PC-3 (cell line): ENCODE measurements around the gene PRIMA1. TPM values are rescaled to one million over a fixed set of nuclear protein-coding genes. Genes with fewer than 3 reads are reported as not detected.

Experiments used
- ATAC-seq: fragments of 200-7000 bp; cut with Tn5 transposase; 2 replicates; pipeline ENCODE4 v1.9.1; 2020; ENCODE audit warnings: mild to moderate bottlenecking, moderate library complexity
- BruUV-seq: library from RNA; stranded (reverse); fragments of 400-500 nt; replicated peaks from 2 replicates; lab custom pipeline; 2021; lab: Mats Ljungman, UMichigan
- CTCF ChIA-PET: fragments of 300-600 bp; sonication (Branson Sonifier 250); formaldehyde crosslinking; loops from one replicate; lab custom pipeline; 2022; ENCODE audit warnings: antibody characterized with exemption; lab: Charles Lee
- POLR2A ChIA-PET: fragments of 300-600 bp; sonication (Branson Sonifier 250); formaldehyde crosslinking; loops from one replicate; lab custom pipeline; 2022; ENCODE audit warnings: antibody characterized with exemption; ENCODE audit not compliant: unreplicated experiment; lab: Charles Lee
- DNase-seq: peaks from one replicate; pipeline ENCODE4 v3.0.0-alpha.2; 2015
- H2AFZ ChIP-seq: fragments of 300-600 bp; sonication (generic); 2 replicates; pipeline ENCODE4 v1.6.0; 2016; ENCODE audit warnings: antibody characterized with exemption, low read length
- H3F3A ChIP-seq: fragments of 300-600 bp; sonication (generic); one replicate; pipeline ENCODE4 v1.6.0; 2017; ENCODE audit warnings: antibody characterized with exemption, low read length, control low read depth, mild to moderate bottlenecking; ENCODE audit not compliant: unreplicated experiment
- H3K27ac ChIP-seq: fragments of 300-600 bp; sonication (generic); 2 replicates; pipeline ENCODE4 v1.5.1; 2016; ENCODE audit warnings: mild to moderate bottlenecking, low read length
- H3K27me3 ChIP-seq: fragments of 300-600 bp; sonication (generic); 2 replicates; pipeline ENCODE4 v1.6.1; 2016; ENCODE audit warnings: low read length, mixed read lengths
- H3K36me3 ChIP-seq: fragments of 300-600 bp; sonication (generic); 2 replicates; pipeline ENCODE4 v1.6.1; 2016; ENCODE audit warnings: low read depth, mixed run types, low read length, mixed read lengths
- H3K4me1 ChIP-seq: fragments of 300-600 bp; sonication (generic); 2 replicates; pipeline ENCODE4 v1.5.1; 2016; ENCODE audit warnings: low read length; ENCODE audit not compliant: insufficient read depth
- H3K4me2 ChIP-seq: fragments of 300-600 bp; sonication (generic); 2 replicates; pipeline ENCODE4 v1.6.0; 2016; ENCODE audit warnings: low read length
- H3K4me3 ChIP-seq: fragments of 300-600 bp; sonication (generic); 2 replicates; pipeline ENCODE4 v1.5.1; 2016; ENCODE audit warnings: mild to moderate bottlenecking, low read length, mixed read lengths
- H3K79me2 ChIP-seq: fragments of 300-600 bp; sonication (generic); 2 replicates; pipeline ENCODE4 v1.6.1; 2017; ENCODE audit warnings: low read length, mixed read lengths
- H3K9ac ChIP-seq: fragments of 300-600 bp; sonication (generic); 2 replicates; pipeline ENCODE4 v1.6.0; 2016; ENCODE audit warnings: mild to moderate bottlenecking, low read length
- H3K9me2 ChIP-seq: fragments of 300-600 bp; sonication (generic); replicated peaks from 2 replicates; pipeline ENCODE4 v1.6.1; 2016; ENCODE audit warnings: mixed run types, low read length, mixed read lengths
- H3K9me3 ChIP-seq: fragments of 300-600 bp; sonication (generic); 2 replicates; pipeline ENCODE4 v1.6.1; 2016; ENCODE audit warnings: low read length, mixed read lengths
- H4K20me1 ChIP-seq: fragments of 300-600 bp; sonication (generic); 2 replicates; pipeline ENCODE4 v1.6.1; 2016; ENCODE audit warnings: low read length, mixed read lengths
- EZH2 ChIP-seq: fragments of 300-600 bp; sonication (generic); IDR thresholded peaks from one replicate; pipeline ENCODE4 v1.6.1; 2017; ENCODE audit warnings: antibody characterized with exemption, mild to moderate bottlenecking, low read length; ENCODE audit not compliant: unreplicated experiment
- EZH2phosphoT487 ChIP-seq: fragments of 300-600 bp; sonication (generic); IDR thresholded peaks from 2 replicates; pipeline ENCODE4 v1.6.1; 2018; ENCODE audit warnings: mild to moderate bottlenecking, antibody characterized with exemption, low read length, borderline replicate concordance
- intact Hi-C: fragments of 100-400 bp; cut with micrococcal nuclease; formaldehyde crosslinking; loops from 2 replicates; pipeline ENCODE4 v1.9.0; 2023
- total RNA-seq: library from RNA; depleted of rRNA; stranded (reverse); fragments of >200 nt; gene quantifications from 2 replicates; pipeline ENCODE4 v1.2.3, GENCODE V29; 2014
- TF ChIP-seq, protein P1 (sequence below): fragments of 300-600 bp; sonication (generic); conservative IDR thresholded peaks from 2 replicates; pipeline ENCODE4 v1.5.1; 2017; ENCODE audit warnings: antibody characterized with exemption, low read depth, mild to moderate bottlenecking, low read length

Gene PRIMA1
- total RNA-seq, 1 experiment from 2014 or later = 0.04 TPM

DNA sequence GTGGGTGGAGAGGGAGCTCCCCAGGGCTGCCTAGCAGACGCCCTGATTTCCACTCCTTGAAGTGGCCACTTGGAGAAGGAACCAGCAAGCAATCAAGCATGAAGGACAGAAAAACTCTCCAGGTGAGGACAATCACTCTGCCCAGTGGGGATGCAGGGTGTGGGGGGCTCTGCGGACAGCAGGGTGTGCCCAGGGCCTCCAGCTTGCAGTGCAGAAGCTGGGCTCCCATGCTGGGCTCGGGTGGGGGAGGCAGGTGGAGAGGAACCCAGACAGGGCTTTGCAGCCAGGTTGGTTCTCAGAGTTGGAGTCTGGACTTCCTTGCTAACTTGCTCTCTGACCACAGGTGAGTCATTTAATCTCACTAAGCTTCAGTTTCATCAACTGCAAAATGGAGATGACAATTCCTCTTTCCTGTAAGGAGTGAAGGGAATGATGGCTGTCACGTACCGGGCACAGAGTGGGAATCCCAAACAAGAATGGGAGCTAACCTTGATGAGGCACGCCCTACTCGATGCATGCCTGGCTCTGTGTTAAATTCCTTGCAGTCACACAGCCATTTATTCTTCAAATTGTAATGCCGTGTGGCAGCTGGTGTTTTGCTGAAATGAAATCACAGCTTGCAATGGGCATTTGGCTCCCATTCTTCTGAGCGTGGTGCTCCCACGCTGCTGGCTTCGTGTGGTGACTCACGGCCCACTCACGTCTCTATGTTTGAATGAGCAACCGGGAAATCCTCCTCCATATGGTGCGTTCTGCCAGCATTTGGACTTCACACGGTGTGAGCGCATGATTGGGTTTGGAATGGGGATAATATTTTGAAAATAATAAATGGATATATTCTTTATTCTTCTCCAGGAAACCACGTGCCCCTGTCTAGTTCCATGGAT lies 75.2 kb downstream of the PRIMA1 start:
- Histone ChIP-seq H2AFZ (0 out of 2 replicates have a peak overlapping the region, but pooled peaks have one; percentile 33), H3K4me3 (no peak overlapping the region), H3K4me1 (no peaks in the 10 kb centered on the region), H3F3A (no peaks in the 10 kb centered on the region), H3K9me3 (no peaks in the 10 kb centered on the region), H3K36me3 (no peaks in the 10 kb centered on the region), H3K4me2 (peak overlapping the region; percentile 42; the same call in 1 of the 2 replicates), H4K20me1 (no peaks in the 10 kb centered on the region), H3K27me3 (peaks cover 49% of the 10 kb centered on the region), H3K27ac (no peak overlapping the region), H3K79me2 (no peaks in the 10 kb centered on the region), H3K9ac (no peak overlapping the region), H3K9me2 (no peaks in the 10 kb centered on the region)
- intact Hi-C loops = no loop called here
- ChIA-PET POLR2A (no interaction called here), CTCF (no interaction called here)
- ATAC-seq (no peak), DNase-seq (peak; percentile 30)
- TF ChIP-seq EZH2 (no peak), EZH2phosphoT487 (no peak)
- TF ChIP-seq, protein P1, sequence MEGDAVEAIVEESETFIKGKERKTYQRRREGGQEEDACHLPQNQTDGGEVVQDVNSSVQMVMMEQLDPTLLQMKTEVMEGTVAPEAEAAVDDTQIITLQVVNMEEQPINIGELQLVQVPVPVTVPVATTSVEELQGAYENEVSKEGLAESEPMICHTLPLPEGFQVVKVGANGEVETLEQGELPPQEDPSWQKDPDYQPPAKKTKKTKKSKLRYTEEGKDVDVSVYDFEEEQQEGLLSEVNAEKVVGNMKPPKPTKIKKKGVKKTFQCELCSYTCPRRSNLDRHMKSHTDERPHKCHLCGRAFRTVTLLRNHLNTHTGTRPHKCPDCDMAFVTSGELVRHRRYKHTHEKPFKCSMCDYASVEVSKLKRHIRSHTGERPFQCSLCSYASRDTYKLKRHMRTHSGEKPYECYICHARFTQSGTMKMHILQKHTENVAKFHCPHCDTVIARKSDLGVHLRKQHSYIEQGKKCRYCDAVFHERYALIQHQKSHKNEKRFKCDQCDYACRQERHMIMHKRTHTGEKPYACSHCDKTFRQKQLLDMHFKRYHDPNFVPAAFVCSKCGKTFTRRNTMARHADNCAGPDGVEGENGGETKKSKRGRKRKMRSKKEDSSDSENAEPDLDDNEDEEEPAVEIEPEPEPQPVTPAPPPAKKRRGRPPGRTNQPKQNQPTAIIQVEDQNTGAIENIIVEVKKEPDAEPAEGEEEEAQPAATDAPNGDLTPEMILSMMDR = no peak
- no TSS peak for BruUV-seq

DNA sequence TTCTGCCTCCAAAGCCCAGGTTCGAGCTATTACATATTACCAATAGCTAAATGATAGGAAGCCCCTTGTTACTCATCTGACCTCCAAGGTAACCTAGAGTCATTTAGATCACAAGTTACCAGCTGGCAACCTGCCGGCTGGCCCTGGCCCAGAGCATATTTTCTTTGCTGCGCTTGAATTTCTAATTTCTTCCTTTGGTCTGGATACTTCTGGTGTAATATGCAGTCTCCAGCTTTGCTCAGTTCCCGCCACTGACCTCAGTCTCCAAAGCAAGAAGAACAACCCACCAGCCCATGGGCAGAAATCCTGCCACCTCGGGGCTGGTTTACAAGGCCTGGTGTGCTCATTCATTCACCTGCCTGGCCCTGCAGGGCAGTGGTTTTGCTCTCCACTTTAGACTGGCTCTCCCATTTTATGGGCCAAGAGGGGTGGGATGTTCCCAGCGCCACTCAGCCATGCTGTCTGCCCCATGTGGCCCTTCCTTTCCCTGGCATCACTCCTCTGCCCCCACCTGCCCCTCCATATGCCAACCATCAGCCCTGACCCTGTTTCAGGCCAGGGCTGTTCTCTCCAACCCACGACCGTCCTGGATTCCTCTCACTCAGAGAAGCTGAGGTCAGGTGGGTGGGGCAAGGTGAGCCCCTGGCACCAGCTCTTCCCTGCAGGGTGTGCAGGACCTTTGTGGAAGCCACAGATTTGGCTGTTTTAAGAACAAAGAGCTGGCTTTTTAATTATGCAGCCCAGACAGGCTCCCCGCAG lies 76.0 kb downstream of the PRIMA1 start:
- Histone ChIP-seq H3K9ac (no peak overlapping the region), H3K4me1 (no peaks in the 10 kb centered on the region), H3K27me3 (peaks cover 49% of the 10 kb centered on the region), H3K4me2 (no peak overlapping the region), H3K79me2 (no peaks in the 10 kb centered on the region), H3K4me3 (no peak overlapping the region), H3K36me3 (no peaks in the 10 kb centered on the region), H4K20me1 (no peaks in the 10 kb centered on the region), H3K9me3 (no peaks in the 10 kb centered on the region), H2AFZ (no peak overlapping the region), H3K9me2 (no peaks in the 10 kb centered on the region), H3F3A (no peaks in the 10 kb centered on the region), H3K27ac (no peak overlapping the region)
- intact Hi-C loops = no loop called here
- ChIA-PET POLR2A (no interaction called here), CTCF (no interaction called here)
- no peak for ATAC-seq
- BruUV-seq = no TSS peak
- DNase-seq = no peak
- TF ChIP-seq EZH2phosphoT487 (no peak), EZH2 (no peak)
- TF ChIP-seq, protein P1 = no peak
